K562 (cell line): ENCODE measurements around the gene TTC33. TPM values are rescaled to one million over a fixed set of nuclear protein-coding genes. Genes with fewer than 3 reads are reported as not detected.

Experiments used
- ATAC-seq: fragments of 200-7000 bp; cut with Tn5 transposase; 3 replicates; pipeline ENCODE4 v1.9.1; 2020; ENCODE audit warnings: moderate library complexity
- BruUV-seq: library from RNA; stranded (reverse); fragments of 400-500 nt; replicated peaks from 2 replicates; lab custom pipeline; 2021; lab: Mats Ljungman, UMichigan
- CTCF ChIA-PET: fragments of 300-600 bp; formaldehyde crosslinking; extraction: SDS; loops from one replicate; lab custom pipeline; 2021; ENCODE audit warnings: low intra/inter-chr PET ratio; lab: Yijun Ruan, JAX
- POLR2A ChIA-PET: fragments of 300-600, 350-650 bp; sonication (Branson Sonifier 250); formaldehyde crosslinking; extraction: SDS; loops from one replicate; lab custom pipeline; 2021; ENCODE audit warnings: antibody characterized with exemption, inconsistent platforms; lab: Yijun Ruan, JAX
- DNase-seq, 4 experiments: peaks; one replicate each; pipeline versions ENCODE4 v3.0.0 to v3.0.0-alpha.2; 2011 to 2018; ENCODE audit warnings: low spot score in 3 of 4, mixed read lengths in 3 of 4; ENCODE audit errors: extremely low read depth in 1 of 4
- FAIRE-seq: peaks from 2 replicates; lab custom pipeline; 2011; peaks lifted over from hg19 to GRCh38; lab: Jason Lieb, UNC
- H2AFZ ChIP-seq: 2 replicates; pipeline ENCODE4 v1.6.0; 2011; ENCODE audit warnings: low read depth, low read length, control low read depth, inconsistent platforms
- H3K27ac ChIP-seq: fragments of 200-600 bp; 3 replicates; pipeline ENCODE4 v1.8.0; 2011; ENCODE audit warnings: low read depth, mild to moderate bottlenecking, control low read depth, inconsistent platforms, low read length, moderate library complexity, mixed read lengths; ENCODE audit errors: extremely low read depth
- H3K27me3 ChIP-seq, 2 experiments: fragments of 300-600 bp in 1 of 2; 2 replicates in 1 of 2; 3 replicates in 1 of 2; pipeline versions ENCODE4 v1.6.0 to v1.8.0; 2011; ENCODE audit warnings: inconsistent platforms in 2 of 2, low read length in 2 of 2, mild to moderate bottlenecking in 1 of 2, mixed read lengths in 1 of 2, moderate library complexity in 1 of 2; ENCODE audit not compliant: control insufficient read depth in 2 of 2, insufficient read depth in 2 of 2
- H3K36me3 ChIP-seq: fragments of 300-600 bp; 3 replicates; pipeline ENCODE4 v1.8.0; 2011; ENCODE audit warnings: mild to moderate bottlenecking, low read length, inconsistent platforms; ENCODE audit not compliant: control insufficient read depth, insufficient read depth
- H3K4me1 ChIP-seq, 2 experiments: fragments of 200-600 bp in 1 of 2; replicated peaks in 1 of 2; 2 replicates in 1 of 2; 3 replicates in 1 of 2; pipeline versions ENCODE4 v1.5.1 to v1.8.0; 2011; ENCODE audit warnings: inconsistent platforms in 2 of 2, low read length in 2 of 2, mild to moderate bottlenecking in 1 of 2, mixed read lengths in 1 of 2, moderate library complexity in 1 of 2; ENCODE audit not compliant: control insufficient read depth in 2 of 2, insufficient read depth in 2 of 2
- H3K4me2 ChIP-seq: 2 replicates; pipeline ENCODE4 v1.6.1; 2011; ENCODE audit warnings: low read length, control low read depth, inconsistent platforms, mixed read lengths; ENCODE audit not compliant: insufficient read depth
- H3K4me3 ChIP-seq: fragments of 200-600 bp; sonication (generic), shearing (Covaris generic); 2 replicates; pipeline ENCODE4 v1.5.1; 2016; ENCODE audit warnings: control low read depth, inconsistent platforms
- H3K79me2 ChIP-seq: fragments of 200-600 bp; 3 replicates; pipeline ENCODE4 v1.8.0; 2011; ENCODE audit warnings: low read length, inconsistent platforms; ENCODE audit not compliant: control insufficient read depth, insufficient read depth
- H3K9ac ChIP-seq, 2 experiments: 2 replicates each; pipeline versions ENCODE4 v1.6.0 to v1.6.1; 2011; ENCODE audit warnings: low read depth in 2 of 2, low read length in 2 of 2, control low read depth in 1 of 2, inconsistent platforms in 1 of 2, mild to moderate bottlenecking in 1 of 2, mixed read lengths in 1 of 2; ENCODE audit not compliant: insufficient read depth in 1 of 2
- H3K9me1 ChIP-seq: one replicate; pipeline ENCODE4 v1.6.0; 2011; ENCODE audit warnings: inconsistent platforms, mild to moderate bottlenecking, low read length, moderate library complexity; ENCODE audit not compliant: control insufficient read depth, insufficient read depth
- H3K9me3 ChIP-seq: replicated peaks from 2 replicates; pipeline ENCODE4 v1.5.1; 2011; ENCODE audit warnings: low read depth, low read length, inconsistent platforms; ENCODE audit not compliant: control insufficient read depth, insufficient read depth
- H4K20me1 ChIP-seq: replicated peaks from 2 replicates; pipeline ENCODE4 v1.6.1; 2011; ENCODE audit warnings: low read length, inconsistent platforms, mixed read lengths; ENCODE audit not compliant: control insufficient read depth, insufficient read depth
- FIP1L1 ChIP-seq: fragments of 200-400 bp; formaldehyde crosslinking; IDR thresholded peaks from 2 replicates; pipeline ENCODE4 v1.6.1; 2018; ENCODE audit warnings: mild to moderate bottlenecking, low read depth, low read length; ENCODE audit not compliant: poor library complexity, severe bottlenecking
- KLF10 ChIP-seq: fragments of 250-450 bp; sonication (Bioruptor Pico); IDR thresholded peaks from 2 replicates; pipeline ENCODE4 v1.6.1; 2021; ENCODE audit warnings: matching md5 sums
- NUFIP1 ChIP-seq: fragments of 450-650 bp; IDR thresholded peaks from 2 replicates; pipeline ENCODE4 v1.6.1; 2018; ENCODE audit not compliant: partially characterized antibody
- PCBP1 ChIP-seq: fragments of 200-400 bp; formaldehyde crosslinking; IDR thresholded peaks from 2 replicates; pipeline ENCODE4 v1.6.1; 2018; ENCODE audit warnings: mild to moderate bottlenecking, low read depth, low read length; ENCODE audit not compliant: poor library complexity, severe bottlenecking
- SIN3A ChIP-seq, 2 experiments: fragments of 150-350 bp in 1 of 2; IDR thresholded peaks; 2 replicates each; pipeline ENCODE4 v1.6.1; 2011 to 2016; ENCODE audit warnings: borderline replicate concordance in 2 of 2, low read depth in 2 of 2, low read length in 2 of 2, mild to moderate bottlenecking in 2 of 2, moderate library complexity in 2 of 2; ENCODE audit not compliant: control insufficient read depth in 1 of 2
- SP1 ChIP-seq: sonication (generic); formaldehyde crosslinking; IDR thresholded peaks from 2 replicates; pipeline ENCODE4 v1.8.1; 2022; ENCODE audit warnings: mild to moderate bottlenecking, missing genetic modification reagents
- STAG1 ChIP-seq: sonication (generic); formaldehyde crosslinking; IDR thresholded peaks from 2 replicates; pipeline ENCODE4 v1.5.0; 2020; ENCODE audit warnings: missing genetic modification reagents, borderline replicate concordance
- ZNF507 ChIP-seq: conservative IDR thresholded peaks from 2 replicates; pipeline ENCODE4 v1.6.1; 2017; ENCODE audit warnings: missing genetic modification characterization, missing compliant biosample characterization
- WGBS: fragments of 100-300 bp; shearing (Covaris generic); methylation state at CpG from one replicate; pipeline ENCODE4 v1.1.6; 2016; ENCODE audit warnings: low coverage, mixed read lengths; ENCODE audit not compliant: insufficient coverage; ENCODE audit errors: missing lambda C conversion rate; 5-methylcytosine and 5-hydroxymethylcytosine counted together
- in situ Hi-C: fragments of 300-500 bp; cut with MboI; formaldehyde crosslinking; loops from 4 replicates; pipeline ENCODE4 v1.15.0; 2018; ENCODE audit warnings: inconsistent platforms, mixed read lengths
- intact Hi-C: fragments of 100-400 bp; cut with micrococcal nuclease; formaldehyde crosslinking; loops from 2 replicates; pipeline ENCODE4 v1.14.2; 2022
- polyA plus RNA-seq, 8 experiments: library from polyadenylated mRNA; depleted of rRNA in 4 of 8; stranded (reverse) in 5 of 8; unstranded in 3 of 8; fragments of >200 nt; fragmentation: Nextera tagmentation in 2 of 8; fragmentation: Illumina TruSeq in 1 of 8; extraction: Ambion mirVana in 2 of 8; extraction: Trizol in 1 of 8; gene quantifications; 2 replicates each; pipeline versions ENCODE4 v1.2.1 to v1.2.3, GENCODE V29; 2011 to 2014; ENCODE audit warnings: inconsistent platforms in 1 of 8, missing spikeins in 1 of 8
- total RNA-seq, 7 experiments: library from RNA; depleted of rRNA in 6 of 7; stranded (reverse); fragments of >200 nt in 6 of 7; fragmentation: Illumina TruSeq in 2 of 7; extraction: Trizol in 2 of 7; gene quantifications; 2 replicates each; pipeline versions ENCODE4 v1.2.1 to v1.2.3, GENCODE V29; 2011 to 2021; ENCODE audit warnings: low replicate concordance in 1 of 7
- TF ChIP-seq, protein P1 (sequence below), 2 experiments: fragments of 450-650 bp; conservative IDR thresholded peaks; 2 replicates each; pipeline ENCODE4 v1.6.1; 2017; ENCODE audit warnings: mild to moderate bottlenecking in 2 of 2, moderate library complexity in 2 of 2
- TF ChIP-seq, protein P2 (sequence below): fragments of 250-450 bp; sonication (Bioruptor Pico); IDR thresholded peaks from 2 replicates; pipeline ENCODE4 v1.4.0; 2020; ENCODE audit warnings: mild to moderate bottlenecking, moderate library complexity

TTC33 gene
- total and polyA plus RNA-seq, 9 of the 15 experiments (the other 6 are each of a cell fraction or from before 2014, with no cell fraction given), result 11.5 to 24.9 (median 21.1) TPM

DNA sequence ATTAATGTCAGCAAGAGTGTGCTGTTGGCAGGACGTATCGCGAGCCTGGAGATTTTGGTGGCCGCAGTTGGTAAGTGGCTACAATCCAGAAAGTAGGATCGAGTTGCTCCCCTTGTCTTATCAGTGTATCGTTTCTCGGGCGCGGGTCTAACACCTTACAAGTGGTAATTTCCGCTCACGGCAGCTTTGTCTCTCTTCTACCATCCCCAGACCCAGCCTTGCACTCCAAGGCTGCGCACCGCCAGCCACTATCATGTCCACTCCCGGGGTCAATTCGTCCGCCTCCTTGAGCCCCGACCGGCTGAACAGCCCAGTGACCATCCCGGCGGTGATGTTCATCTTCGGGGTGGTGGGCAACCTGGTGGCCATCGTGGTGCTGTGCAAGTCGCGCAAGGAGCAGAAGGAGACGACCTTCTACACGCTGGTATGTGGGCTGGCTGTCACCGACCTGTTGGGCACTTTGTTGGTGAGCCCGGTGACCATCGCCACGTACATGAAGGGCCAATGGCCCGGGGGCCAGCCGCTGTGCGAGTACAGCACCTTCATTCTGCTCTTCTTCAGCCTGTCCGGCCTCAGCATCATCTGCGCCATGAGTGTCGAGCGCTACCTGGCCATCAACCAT is 74.9 kb downstream of the TTC33 start:
- Histone ChIP-seq H3K9ac (no peak overlapping the region), H3K4me2 (no peak overlapping the region), H3K79me2 (no peaks in the 10 kb centered on the region), H2AFZ (no peak overlapping the region), H3K9me1 (no peaks in the 10 kb centered on the region), H3K4me1 (peaks cover 0 to 23% of the 10 kb centered on the region in 2 experiments; a peak in 2 of 5 replicates), H3K9me3 (no peaks in the 10 kb centered on the region), H3K4me3 (no peak overlapping the region), H3K27me3 (peaks cover 14% of the 10 kb centered on the region in 2 experiments), H3K27ac (no peak overlapping the region), H4K20me1 (no peaks in the 10 kb centered on the region), H3K36me3 (no peaks in the 10 kb centered on the region)
- in situ Hi-C loops, result loop anchor here (25.0 kb wide), 1 partner anchor 744 kb away; no protein-coding TSS in a partner anchor
- intact Hi-C loops, result loop anchor here (10.0 kb wide), 1 partner anchor 236 kb away; no protein-coding TSS in a partner anchor
- ATAC-seq (no peak), DNase-seq (no peak), FAIRE-seq (no peak)
- no TSS peak for BruUV-seq
- ChIA-PET POLR2A (interaction anchor here (1.1 kb wide), 1 partner anchor 12 kb away, joined by 4 read pairs; no protein-coding TSS in a partner anchor), CTCF (no interaction called here)
- 54% methylated on average over 37 of the region's 37 CpGs for WGBS
- TF ChIP-seq, protein P1, sequence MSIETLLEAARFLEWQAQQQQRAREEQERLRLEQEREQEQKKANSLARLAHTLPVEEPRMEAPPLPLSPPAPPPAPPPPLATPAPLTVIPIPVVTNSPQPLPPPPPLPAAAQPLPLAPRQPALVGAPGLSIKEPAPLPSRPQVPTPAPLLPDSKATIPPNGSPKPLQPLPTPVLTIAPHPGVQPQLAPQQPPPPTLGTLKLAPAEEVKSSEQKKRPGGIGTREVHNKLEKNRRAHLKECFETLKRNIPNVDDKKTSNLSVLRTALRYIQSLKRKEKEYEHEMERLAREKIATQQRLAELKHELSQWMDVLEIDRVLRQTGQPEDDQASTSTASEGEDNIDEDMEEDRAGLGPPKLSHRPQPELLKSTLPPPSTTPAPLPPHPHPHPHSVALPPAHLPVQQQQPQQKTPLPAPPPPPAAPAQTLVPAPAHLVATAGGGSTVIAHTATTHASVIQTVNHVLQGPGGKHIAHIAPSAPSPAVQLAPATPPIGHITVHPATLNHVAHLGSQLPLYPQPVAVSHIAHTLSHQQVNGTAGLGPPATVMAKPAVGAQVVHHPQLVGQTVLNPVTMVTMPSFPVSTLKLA (conservative IDR thresholded peaks at IDR 0.05), result no peak
- TF ChIP-seq ZNF507, result no peak
- TF ChIP-seq, protein P2, sequence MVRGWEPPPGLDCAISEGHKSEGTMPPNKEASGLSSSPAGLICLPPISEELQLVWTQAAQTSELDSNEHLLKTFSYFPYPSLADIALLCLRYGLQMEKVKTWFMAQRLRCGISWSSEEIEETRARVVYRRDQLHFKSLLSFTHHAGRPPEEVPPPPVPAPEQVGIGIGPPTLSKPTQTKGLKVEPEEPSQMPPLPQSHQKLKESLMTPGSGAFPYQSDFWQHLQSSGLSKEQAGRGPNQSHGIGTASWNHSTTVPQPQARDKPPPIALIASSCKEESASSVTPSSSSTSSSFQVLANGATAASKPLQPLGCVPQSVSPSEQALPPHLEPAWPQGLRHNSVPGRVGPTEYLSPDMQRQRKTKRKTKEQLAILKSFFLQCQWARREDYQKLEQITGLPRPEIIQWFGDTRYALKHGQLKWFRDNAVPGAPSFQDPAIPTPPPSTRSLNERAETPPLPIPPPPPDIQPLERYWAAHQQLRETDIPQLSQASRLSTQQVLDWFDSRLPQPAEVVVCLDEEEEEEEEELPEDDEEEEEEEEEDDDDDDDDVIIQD (CRISPR knock-in tag), result no peak
- no peak for TF ChIP-seq NUFIP1
- no peak for TF ChIP-seq FIP1L1
- no peak for TF ChIP-seq KLF10 (CRISPR knock-in tag)
- TF ChIP-seq STAG1 (CRISPR knock-in tag), result no peak
- TF ChIP-seq SP1 (CRISPR knock-in tag), result no peak
- TF ChIP-seq PCBP1, result no peak
- TF ChIP-seq SIN3A (IDR thresholded peaks at IDR 0.05; ENCODE audit: borderline replicate concordance in 2 of 2, control insufficient read depth in 1 of 2, low read depth in 2 of 2, low read length in 2 of 2), result no peak
